Endothelial cell of umbilical vein (primary cell): ENCODE results near the gene GSTK1. TPM values are rescaled to one million over a fixed set of nuclear protein-coding genes. Genes with fewer than 3 reads are reported as not detected.

Source experiments
- BruUV-seq: library from RNA; stranded (reverse); fragments of 400-500 nt; replicated peaks from 2 replicates; lab custom pipeline; 2021; lab: Mats Ljungman, UMichigan
- CTCF ChIA-PET: fragments of 300-600, 350-600 bp; sonication (Branson Sonifier 250); formaldehyde crosslinking; loops from one replicate; lab custom pipeline; 2021; ENCODE audit warnings: antibody characterized with exemption, inconsistent platforms; lab: Charles Lee
- POLR2A ChIA-PET: fragments of 300-600, 350-600 bp; sonication (Branson Sonifier 250); formaldehyde crosslinking; loops from one replicate; lab custom pipeline; 2021; ENCODE audit warnings: antibody characterized with exemption, inconsistent platforms; lab: Charles Lee
- DNase-seq: peaks from one replicate; pipeline ENCODE4 v3.0.0-alpha.2; 2011; ENCODE audit warnings: low read depth, low spot score
- FAIRE-seq: peaks from 2 replicates; lab custom pipeline; 2011; peaks lifted over from hg19 to GRCh38; lab: Jason Lieb, UNC
- H2AFZ ChIP-seq: 2 replicates; pipeline ENCODE4 v1.6.0; 2012; ENCODE audit warnings: low read depth, low read length, control low read depth, inconsistent platforms
- H3K27ac ChIP-seq: 2 replicates; pipeline ENCODE4 v1.5.1; 2011; ENCODE audit warnings: low read depth, mild to moderate bottlenecking, control low read depth, low read length, moderate library complexity; ENCODE audit not compliant: insufficient read depth
- H3K27me3 ChIP-seq, 2 experiments: 2 replicates each; pipeline versions ENCODE4 v1.6.0 to v1.6.1; 2011; ENCODE audit warnings: low read length in 2 of 2, mixed read lengths in 1 of 2; ENCODE audit not compliant: control insufficient read depth in 2 of 2, insufficient read depth in 2 of 2
- H3K36me3 ChIP-seq, 2 experiments: 2 replicates in 1 of 2; 3 replicates in 1 of 2; pipeline ENCODE4 v1.5.1; 2011; ENCODE audit warnings: low read length in 2 of 2, mild to moderate bottlenecking in 1 of 2, moderate library complexity in 1 of 2; ENCODE audit not compliant: control insufficient read depth in 2 of 2, insufficient read depth in 2 of 2; ENCODE audit errors: extremely low read depth in 1 of 2
- H3K4me1 ChIP-seq: 3 replicates; pipeline ENCODE4 v1.5.1; 2011; ENCODE audit warnings: mild to moderate bottlenecking, low read length; ENCODE audit not compliant: control insufficient read depth, insufficient read depth; ENCODE audit errors: extremely low read depth
- H3K4me2 ChIP-seq: 2 replicates; pipeline ENCODE4 v1.6.1; 2011; ENCODE audit warnings: low read length, control low read depth, mixed read lengths; ENCODE audit not compliant: insufficient read depth
- H3K4me3 ChIP-seq, 3 experiments: fragments of 200-600 bp in 1 of 3; sonication (generic), shearing (Covaris generic) in 1 of 3; replicated peaks in 1 of 3; 2 replicates each; pipeline ENCODE4 v1.5.1; 2011 to 2016; ENCODE audit warnings: control low read depth in 3 of 3, low read length in 3 of 3, mild to moderate bottlenecking in 2 of 3, inconsistent platforms in 1 of 3, low read depth in 1 of 3, moderate library complexity in 1 of 3; ENCODE audit not compliant: insufficient read depth in 1 of 3
- H3K79me2 ChIP-seq: 2 replicates; pipeline ENCODE4 v1.6.0; 2012; ENCODE audit warnings: low read length, inconsistent platforms; ENCODE audit not compliant: control insufficient read depth, insufficient read depth
- H3K9ac ChIP-seq: replicated peaks from 2 replicates; pipeline ENCODE3; 2011; ENCODE audit warnings: low read length, control low read depth; ENCODE audit not compliant: insufficient read depth; ENCODE audit errors: extremely low read depth
- H3K9me1 ChIP-seq: replicated peaks from 3 replicates; pipeline ENCODE4 v1.6.0; 2011; ENCODE audit warnings: mild to moderate bottlenecking, low read length; ENCODE audit not compliant: control insufficient read depth, insufficient read depth; ENCODE audit errors: extremely low read depth
- H3K9me3 ChIP-seq: replicated peaks from 2 replicates; pipeline ENCODE4 v1.5.1; 2012; ENCODE audit warnings: low read length, inconsistent platforms; ENCODE audit not compliant: control insufficient read depth, insufficient read depth
- H4K20me1 ChIP-seq: replicated peaks from 2 replicates; pipeline ENCODE3; 2011; ENCODE audit warnings: mild to moderate bottlenecking, low read length; ENCODE audit not compliant: control insufficient read depth, insufficient read depth; ENCODE audit errors: extremely low read depth
- EZH2 ChIP-seq: IDR thresholded peaks from 2 replicates; pipeline ENCODE4 v1.6.1; 2012; ENCODE audit warnings: borderline replicate concordance, low read depth, mild to moderate bottlenecking, moderate library complexity, low read length, inconsistent platforms; ENCODE audit not compliant: severe bottlenecking
- FOS ChIP-seq: IDR thresholded peaks from 2 replicates; pipeline ENCODE4 v1.6.1; 2011; ENCODE audit warnings: mild to moderate bottlenecking, low read length, moderate library complexity, borderline replicate concordance; ENCODE audit not compliant: insufficient read depth
- GATA2 ChIP-seq: IDR thresholded peaks from 2 replicates; pipeline ENCODE4 v1.7.0; 2011; ENCODE audit warnings: low read depth, mild to moderate bottlenecking, moderate library complexity, mixed read lengths, low read length; ENCODE audit not compliant: insufficient read length, insufficient read depth
- JUN ChIP-seq: IDR thresholded peaks from 2 replicates; pipeline ENCODE4 v1.6.1; 2011; ENCODE audit warnings: borderline replicate concordance, low read depth; ENCODE audit not compliant: insufficient read length, insufficient read depth
- MAX ChIP-seq: IDR thresholded peaks from 2 replicates; pipeline ENCODE4 v1.6.1; 2011; ENCODE audit not compliant: insufficient read depth, insufficient read length
- MYC ChIP-seq: IDR thresholded peaks from one replicate; pipeline ENCODE4 v1.6.1; 2011; ENCODE audit warnings: mild to moderate bottlenecking, low read depth, low read length
- POLR2A ChIP-seq: IDR thresholded peaks from 2 replicates; pipeline ENCODE4 v1.6.1; 2012; ENCODE audit warnings: low read depth, mild to moderate bottlenecking, control low read depth, low read length
- POLR2AphosphoS5 ChIP-seq: IDR thresholded peaks from 2 replicates; pipeline ENCODE4 v1.6.1; 2012; ENCODE audit warnings: low read depth, mild to moderate bottlenecking, control low read depth, low read length, moderate library complexity; ENCODE audit not compliant: insufficient read depth
- dilution Hi-C: fragments of 300-500 bp; cut with MboI; formaldehyde crosslinking; loops from one replicate; pipeline ENCODE4 v1.15.0; 2019; ENCODE audit warnings: low sequenced_read_pairs; ENCODE audit not compliant: extremely low pct_ligation_motif_present
- intact Hi-C: fragments of 100-400 bp; cut with micrococcal nuclease; formaldehyde crosslinking; loops from one replicate; pipeline ENCODE4 v1.10.0; 2022
- polyA plus RNA-seq, 4 experiments: library from polyadenylated mRNA; depleted of rRNA in 3 of 4; stranded (reverse) in 3 of 4; unstranded in 1 of 4; fragments of >200 nt; gene quantifications; 2 replicates each; pipeline versions ENCODE4 v1.2.1 to v1.2.3, GENCODE V29; 2011 to 2012; ENCODE audit warnings: missing spikeins in 1 of 4
- total RNA-seq: library from RNA; stranded (reverse); gene quantifications from 2 replicates; pipeline ENCODE4 v1.2.3, GENCODE V29; 2021
- TF ChIP-seq, protein P1 (sequence below), 2 donors: IDR thresholded peaks; 1 replicate in 1 of 2; 2 replicates in 1 of 2; pipeline ENCODE4 v1.5.1; 2011; ENCODE audit warnings: low read length in 2 of 2, mild to moderate bottlenecking in 2 of 2, moderate library complexity in 2 of 2, control low read depth in 1 of 2, inconsistent platforms in 1 of 2, low read depth in 1 of 2; ENCODE audit not compliant: insufficient read depth in 1 of 2; ENCODE audit errors: extremely low read depth in 1 of 2

Gene GSTK1
- total and polyA plus RNA-seq, 2 donors (not counting 3 experiments of a cell fraction or from before 2014, with no cell fraction given): 119 to 132 TPM

- TF ChIP-seq GATA2: no peak
- TF ChIP-seq MAX: no peak
- no peak for TF ChIP-seq JUN
- TF ChIP-seq FOS: no peak
- no peak for TF ChIP-seq MYC
- TF ChIP-seq, protein P1, sequence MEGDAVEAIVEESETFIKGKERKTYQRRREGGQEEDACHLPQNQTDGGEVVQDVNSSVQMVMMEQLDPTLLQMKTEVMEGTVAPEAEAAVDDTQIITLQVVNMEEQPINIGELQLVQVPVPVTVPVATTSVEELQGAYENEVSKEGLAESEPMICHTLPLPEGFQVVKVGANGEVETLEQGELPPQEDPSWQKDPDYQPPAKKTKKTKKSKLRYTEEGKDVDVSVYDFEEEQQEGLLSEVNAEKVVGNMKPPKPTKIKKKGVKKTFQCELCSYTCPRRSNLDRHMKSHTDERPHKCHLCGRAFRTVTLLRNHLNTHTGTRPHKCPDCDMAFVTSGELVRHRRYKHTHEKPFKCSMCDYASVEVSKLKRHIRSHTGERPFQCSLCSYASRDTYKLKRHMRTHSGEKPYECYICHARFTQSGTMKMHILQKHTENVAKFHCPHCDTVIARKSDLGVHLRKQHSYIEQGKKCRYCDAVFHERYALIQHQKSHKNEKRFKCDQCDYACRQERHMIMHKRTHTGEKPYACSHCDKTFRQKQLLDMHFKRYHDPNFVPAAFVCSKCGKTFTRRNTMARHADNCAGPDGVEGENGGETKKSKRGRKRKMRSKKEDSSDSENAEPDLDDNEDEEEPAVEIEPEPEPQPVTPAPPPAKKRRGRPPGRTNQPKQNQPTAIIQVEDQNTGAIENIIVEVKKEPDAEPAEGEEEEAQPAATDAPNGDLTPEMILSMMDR (IDR thresholded peaks at IDR 0.05; ENCODE audit: extremely low read depth in 1 of 2, insufficient read depth in 1 of 2, low read depth in 1 of 2, low read length in 2 of 2): no peak
- TF ChIP-seq POLR2A: no peak
- no peak for TF ChIP-seq EZH2
- TF ChIP-seq POLR2AphosphoS5: no peak
- FAIRE-seq (no peak), DNase-seq (no peak)
- POLR2A ChIA-PET: no interaction called here
- Histone ChIP-seq H2AFZ (no peak overlapping the region), H3K4me2 (no peak overlapping the region), H3K27ac (no peak overlapping the region), H3K9me1 (no peaks in the 10 kb centered on the region), H3K36me3 (no peaks in the 10 kb centered on the region), H3K4me3 (no peak overlapping the region), H3K9ac (no peak overlapping the region), H3K9me3 (no peaks in the 10 kb centered on the region), H3K27me3 (no peaks in the 10 kb centered on the region), H3K4me1 (peaks cover 7% of the 10 kb centered on the region), H4K20me1 (no peaks in the 10 kb centered on the region), H3K79me2 (no peaks in the 10 kb centered on the region)
- dilution Hi-C loops: no loop called here
- BruUV-seq: no TSS peak
- intact Hi-C loops: no loop called here
- CTCF ChIA-PET: no interaction called here
Measured at GRCh38 chr7:143282124-143282523, 18.9 kb downstream of the GSTK1 start.
